Pancreas (tissue), 10 donors: ENCODE measurements around the gene NRN1L. TPM values are rescaled to one million over a fixed set of nuclear protein-coding genes. Genes with fewer than 3 reads are reported as not detected.
A peak's percentile ranks its signal among the peaks of the same experiment; 100 is the strongest.

ENCODE experiments used
- ATAC-seq, 4 donors: fragments of 200-7000 bp; cut with Tn5 transposase; one replicate each; pipeline versions ENCODE4 v1.8.0 to v1.9.1; 2020; ENCODE audit warnings: mild to moderate bottlenecking in 4 of 4, moderate library complexity in 4 of 4
- DNase-seq, 6 donors: peaks; one replicate each; pipeline ENCODE4 v3.0.0-alpha.2; 2020
- FAIRE-seq: peaks from 2 replicates; lab custom pipeline; 2012; peaks lifted over from hg19 to GRCh38; lab: Jason Lieb, UNC
- H3K27ac ChIP-seq, 4 donors: fragments of 200-600 bp; sonication (generic); 1 replicate in 3 of 4; 2 replicates in 1 of 4; pipeline versions ENCODE4 v1.5.0 to v1.8.0; 2020
- H3K27me3 ChIP-seq, 4 donors: fragments of 200-600 bp; one replicate each; pipeline ENCODE4 v1.8.0; 2021
- H3K36me3 ChIP-seq, 3 donors: fragments of 200-600 bp; sonication (generic) in 1 of 3; one replicate each; pipeline versions ENCODE4 v1.5.0 to v1.8.0; 2020 to 2021
- H3K4me1 ChIP-seq, 3 donors: fragments of 200-600 bp; one replicate each; pipeline ENCODE4 v1.8.0; 2021
- H3K4me3 ChIP-seq, 4 donors: fragments of 200-600 bp; sonication (generic) in 2 of 4; one replicate each; pipeline versions ENCODE4 v1.5.0 to v1.8.0; 2020 to 2021
- H3K9me3 ChIP-seq, 4 donors: fragments of 200-600 bp; one replicate each; pipeline ENCODE4 v1.8.0; 2021
- CTCF ChIP-seq, 4 donors: fragments of 200-600 bp; sonication (generic) in 3 of 4; IDR thresholded peaks; one replicate each; pipeline versions ENCODE4 v1.5.0 to v1.8.0; 2021; ENCODE audit warnings: antibody characterized with exemption in 4 of 4
- WGBS, 2 donors: extraction: QIAGEN DNeasy Blood & Tissue Kit; methylation state at CpG; one replicate each; pipeline ENCODE4 v1.1.7; 2013; 5-methylcytosine and 5-hydroxymethylcytosine counted together
- intact Hi-C, 3 donors: fragments of 100-400 bp; cut with DNase I; formaldehyde crosslinking; loops; one replicate each; pipeline versions ENCODE4 v1.11.1 to v1.14.2; 2022
- polyA plus RNA-seq, 2 donors: library from polyadenylated mRNA; stranded (reverse); fragments of 200-250 nt; gene quantifications; one replicate each; pipeline ENCODE4 v1.2.3, GENCODE V29; 2013
- total RNA-seq, 6 donors: library from RNA; stranded (reverse); fragmentation: NEBNext Ultra II Directional in 4 of 6; extraction: Animal tissue kit (Norgen Biotek cat#: 25700) in 4 of 6; gene quantifications; one replicate each; pipeline versions ENCODE4 v1.2.1 to v1.2.4, GENCODE V29; 2021 to 2023
- donor health status: healthy with polysubstance abuse.
- donor health status: DM: no; HTN: no; CAD: no; lungs with moderate emphysema.
- donor health status: DM: no; HTN: no; CAD: no.
- donor health status: control.
- donor health status: control.
- donor health status: Bipolar disorder and iron deficiency.
- donor health status: DM: yes; HTN: yes; CAD: no.
- donor health status: DM: no; HTN: no; CAD: no.
- donor health status: DM: no; HTN: no; CAD: no.
- donor health status: DM: yes; HTN: yes; CAD: no.

The NRN1L gene
- total and polyA plus RNA-seq, 8 donors, result 0.34 to 4.2 (median 0.67) TPM; not detected in 3

- WGBS, 2 donors, result 56 to 62% methylated on average over 5 of the region's 5 CpGs
- ATAC-seq, result no peak
- no peak for TF ChIP-seq CTCF (IDR thresholded peaks at IDR 0.05)
- intact Hi-C loops, result no loop called here
- Histone ChIP-seq H3K27me3 (no peaks in the 10 kb centered on the region), H3K36me3 (no peaks in the 10 kb centered on the region), H3K27ac (peak overlapping the region in 2 of 4 donors; percentile 48 to 97), H3K4me3 (peak overlapping the region in 2 of 4 donors; percentile 96), H3K9me3 (no peaks in the 10 kb centered on the region), H3K4me1 (peaks cover 11 to 20% (median 11%) of the 10 kb centered on the region in 3 donors)
- FAIRE-seq, result no peak
- no peak for DNase-seq
These were observed 7.7 kb downstream of the NRN1L start for GRCh38 chr16:67892375-67892774.

GRCh38 chr16:67892899-67893742 is 8.4 kb downstream of the NRN1L start, which contains the start of gene PSKH1:
PSKH1 (plus strand) TSS chr16:67893254; CDS start chr16:67908750, 15,496 bp downstream.
- TF ChIP-seq CTCF (IDR thresholded peaks at IDR 0.05), result no peak
- intact Hi-C loops, result no loop called here
- H3K9me3 ChIP-seq, result no peaks in the 10 kb centered on the region
- H3K27me3 ChIP-seq, result no peaks in the 10 kb centered on the region
- 0 to 1% methylated on average over 54 to 90 of the region's 90 CpGs for WGBS, 2 donors
- peak within 1 kb of the TSS; percentile 91 to 99 (median 96) for H3K4me3 ChIP-seq
- peak within 1 kb of the TSS; percentile 95 to 98 (median 98) for H3K27ac ChIP-seq
- peaks cover 11 to 20% (median 11%) of the 10 kb centered on the region in 3 donors for H3K4me1 ChIP-seq
- FAIRE-seq, result no peak
- ATAC-seq, result peak; percentile 92 to 98 (median 96)
- peak; percentile 96 to 98 (median 96) for DNase-seq
- H3K36me3 ChIP-seq, result no peaks in the 10 kb centered on the region

GRCh38 chr16:67893743-67894399 is 9.2 kb downstream of the NRN1L start:
- no peak for TF ChIP-seq CTCF (IDR thresholded peaks at IDR 0.05)
- peak overlapping the region; percentile 91 to 99 (median 96) for H3K4me3 ChIP-seq
- DNase-seq (peak in 4 of 6 donors; percentile 72 to 84 (median 79)), FAIRE-seq (no peak), ATAC-seq (peak; percentile 70 to 79 (median 76))
- intact Hi-C loops, result no loop called here
- WGBS, 2 donors, result 4 to 6% methylated on average over 14 of the region's 14 CpGs
- H3K27me3 ChIP-seq, result no peaks in the 10 kb centered on the region
- peak overlapping the region; percentile 95 to 98 (median 98) for H3K27ac ChIP-seq
- H3K36me3 ChIP-seq, result no peaks in the 10 kb centered on the region
- H3K4me1 ChIP-seq, result peaks cover 11 to 20% (median 11%) of the 10 kb centered on the region in 3 donors
- no peaks in the 10 kb centered on the region for H3K9me3 ChIP-seq

GRCh38 chr16:67897231-67897630 is 12.5 kb downstream of the NRN1L start:
- FAIRE-seq, result no peak
- ATAC-seq, result no peak
- no peak for TF ChIP-seq CTCF (IDR thresholded peaks at IDR 0.05)
- H3K4me3 ChIP-seq, result no peak overlapping the region
- no peak overlapping the region for H3K27ac ChIP-seq
- H3K27me3 ChIP-seq, result no peaks in the 10 kb centered on the region
- no peaks in the 10 kb centered on the region for H3K9me3 ChIP-seq
- intact Hi-C loops, result loop anchor here in 1 of 3 donors (5.0 kb wide), 1 partner anchor 35 kb away; the partner anchor contains the start of gene CTRL
- 80 to 81% methylated on average over 3 of the region's 3 CpGs for WGBS, 2 donors
- peaks cover 11 to 19% (median 11%) of the 10 kb centered on the region in 3 donors for H3K4me1 ChIP-seq
- H3K36me3 ChIP-seq, result no peaks in the 10 kb centered on the region
- DNase-seq, result no peak
